Activated CD8-positive, alpha-beta T cell treated with anti-CD3 and anti-CD28 coated beads for 36 hours (primary cell): ENCODE data around the gene FUT8. TPM values are rescaled to one million over a fixed set of nuclear protein-coding genes. Genes with fewer than 3 reads are reported as not detected.

Experiments
- ATAC-seq: fragments of 200-7000 bp; cut with Tn5 transposase; one replicate; pipeline ENCODE4 v1.10.0; 2021; ENCODE audit warnings: mild to moderate bottlenecking, moderate library complexity
- CTCF ChIA-PET: fragments of 350-600 bp; sonication (Branson Sonifier 250); formaldehyde crosslinking; loops from one replicate; lab custom pipeline; 2021; ENCODE audit warnings: antibody characterized with exemption; lab: Charles Lee
- POLR2A ChIA-PET: fragments of 350-600 bp; sonication (Branson Sonifier 250); formaldehyde crosslinking; loops from one replicate; lab custom pipeline; 2021; ENCODE audit warnings: antibody characterized with exemption; lab: Charles Lee
- DNase-seq: peaks from one replicate; pipeline ENCODE4 v3.0.0-alpha.2; 2020
- H3K27ac Mint-ChIP-seq: one replicate; pipeline ENCODE4 v1.8.0; 2021; ENCODE audit warnings: mild to moderate bottlenecking, mixed read lengths
- H3K27me3 Mint-ChIP-seq: one replicate; pipeline ENCODE4 v1.8.0; 2021; ENCODE audit warnings: mixed read lengths
- H3K36me3 Mint-ChIP-seq: one replicate; pipeline ENCODE4 v1.8.0; 2021; ENCODE audit warnings: low read depth, mixed read lengths
- H3K4me1 Mint-ChIP-seq: one replicate; pipeline ENCODE4 v1.8.0; 2021; ENCODE audit warnings: low read depth, mixed read lengths
- H3K4me3 Mint-ChIP-seq: one replicate; pipeline ENCODE4 v1.8.0; 2021; ENCODE audit warnings: mild to moderate bottlenecking, moderate library complexity, mixed read lengths
- H3K9me3 Mint-ChIP-seq: one replicate; pipeline ENCODE4 v1.8.0; 2021; ENCODE audit warnings: mixed read lengths
- intact Hi-C: fragments of 100-400 bp; cut with micrococcal nuclease; formaldehyde crosslinking; loops from one replicate; pipeline ENCODE4 v1.10.0; 2022
- total RNA-seq, 2 experiments: library from RNA; stranded (reverse); gene quantifications; one replicate each; pipeline ENCODE4 v1.2.3, GENCODE V29; 2021
- TF ChIP-seq, protein P1 (sequence below): fragments of 200-600 bp; IDR thresholded peaks from one replicate; pipeline ENCODE4 v1.8.0; 2022; ENCODE audit warnings: antibody characterized with exemption, mild to moderate bottlenecking

The FUT8 gene
- total RNA-seq, 2 experiments from 2014 or later = 55.7 to 61.0 TPM

DNA sequence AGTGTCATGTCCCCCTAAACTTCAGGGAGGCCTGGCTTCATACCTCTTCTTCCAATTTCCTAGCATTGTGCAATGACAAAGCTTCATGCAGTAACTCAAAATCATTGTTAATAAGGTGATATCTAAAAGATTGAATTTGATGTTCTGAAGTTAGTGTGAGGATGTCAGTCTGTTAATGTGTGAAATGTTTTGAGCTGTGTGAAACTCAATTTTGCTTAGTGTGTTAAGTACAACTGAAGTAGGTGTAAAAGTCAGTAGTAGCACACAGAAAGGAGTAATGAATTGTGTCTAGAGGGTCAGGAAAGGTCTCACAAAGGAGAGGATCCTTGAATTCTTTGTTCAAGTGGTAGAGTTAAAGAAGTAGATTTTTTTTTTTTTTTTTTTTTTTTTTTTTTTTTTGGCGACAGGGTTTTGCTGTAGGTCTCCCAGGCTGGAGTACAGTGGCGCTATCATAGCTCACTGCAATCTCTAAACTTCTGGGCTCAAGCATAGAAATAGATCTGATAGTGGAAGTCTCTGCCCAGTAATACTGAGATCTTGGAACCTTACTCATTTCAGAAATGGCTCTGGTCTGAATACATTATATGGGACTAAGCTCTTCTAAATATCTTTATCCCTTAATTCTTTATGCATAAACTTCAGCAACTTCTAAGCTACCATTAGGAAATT lies 63.9 kb downstream of the FUT8 start:
- ATAC-seq (peak; percentile 69), DNase-seq (peak; percentile 26)
- intact Hi-C loops = no loop called here
- H3K27me3 Mint-ChIP-seq = no peaks in the 10 kb centered on the region
- CTCF ChIA-PET = interaction anchor here (0.8 to 2.6 kb wide), 9 partner anchors 10 to 347 kb away, joined by 3 to 9 read pairs (median 4); partner anchors contain the start of gene FUT8
- POLR2A ChIA-PET = interaction anchor here (1.1 kb wide), 2 partner anchors 12 to 46 kb away, joined by 3 to 4 read pairs; no protein-coding TSS in a partner anchor
- H3K36me3 Mint-ChIP-seq = peaks cover 30% of the 10 kb centered on the region
- peak overlapping the region; percentile 21 for H3K27ac Mint-ChIP-seq
- H3K4me3 Mint-ChIP-seq = no peak overlapping the region
- peaks cover 65% of the 10 kb centered on the region for H3K4me1 Mint-ChIP-seq
- no peaks in the 10 kb centered on the region for H3K9me3 Mint-ChIP-seq
- TF ChIP-seq, protein P1, sequence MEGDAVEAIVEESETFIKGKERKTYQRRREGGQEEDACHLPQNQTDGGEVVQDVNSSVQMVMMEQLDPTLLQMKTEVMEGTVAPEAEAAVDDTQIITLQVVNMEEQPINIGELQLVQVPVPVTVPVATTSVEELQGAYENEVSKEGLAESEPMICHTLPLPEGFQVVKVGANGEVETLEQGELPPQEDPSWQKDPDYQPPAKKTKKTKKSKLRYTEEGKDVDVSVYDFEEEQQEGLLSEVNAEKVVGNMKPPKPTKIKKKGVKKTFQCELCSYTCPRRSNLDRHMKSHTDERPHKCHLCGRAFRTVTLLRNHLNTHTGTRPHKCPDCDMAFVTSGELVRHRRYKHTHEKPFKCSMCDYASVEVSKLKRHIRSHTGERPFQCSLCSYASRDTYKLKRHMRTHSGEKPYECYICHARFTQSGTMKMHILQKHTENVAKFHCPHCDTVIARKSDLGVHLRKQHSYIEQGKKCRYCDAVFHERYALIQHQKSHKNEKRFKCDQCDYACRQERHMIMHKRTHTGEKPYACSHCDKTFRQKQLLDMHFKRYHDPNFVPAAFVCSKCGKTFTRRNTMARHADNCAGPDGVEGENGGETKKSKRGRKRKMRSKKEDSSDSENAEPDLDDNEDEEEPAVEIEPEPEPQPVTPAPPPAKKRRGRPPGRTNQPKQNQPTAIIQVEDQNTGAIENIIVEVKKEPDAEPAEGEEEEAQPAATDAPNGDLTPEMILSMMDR = no peak

GRCh38 chr14:65476942-65477318 lies 64.4 kb downstream of the FUT8 start:
- H3K9me3 Mint-ChIP-seq = no peaks in the 10 kb centered on the region
- intact Hi-C loops = no loop called here
- no peak overlapping the region for H3K27ac Mint-ChIP-seq
- ATAC-seq (no peak), DNase-seq (no peak)
- TF ChIP-seq, protein P1 = no peak
- ChIA-PET POLR2A (interaction anchor here (1.1 kb wide), 1 partner anchor 11 kb away, joined by 4 read pairs; no protein-coding TSS in a partner anchor), CTCF (interaction anchor here (0.8 to 2.6 kb wide), 7 partner anchors 9 to 347 kb away, joined by 3 to 9 read pairs (median 4); partner anchors contain the start of gene FUT8)
- peaks cover 30% of the 10 kb centered on the region for H3K36me3 Mint-ChIP-seq
- no peaks in the 10 kb centered on the region for H3K27me3 Mint-ChIP-seq
- H3K4me3 Mint-ChIP-seq = no peak overlapping the region
- peaks cover 65% of the 10 kb centered on the region for H3K4me1 Mint-ChIP-seq

DNA sequence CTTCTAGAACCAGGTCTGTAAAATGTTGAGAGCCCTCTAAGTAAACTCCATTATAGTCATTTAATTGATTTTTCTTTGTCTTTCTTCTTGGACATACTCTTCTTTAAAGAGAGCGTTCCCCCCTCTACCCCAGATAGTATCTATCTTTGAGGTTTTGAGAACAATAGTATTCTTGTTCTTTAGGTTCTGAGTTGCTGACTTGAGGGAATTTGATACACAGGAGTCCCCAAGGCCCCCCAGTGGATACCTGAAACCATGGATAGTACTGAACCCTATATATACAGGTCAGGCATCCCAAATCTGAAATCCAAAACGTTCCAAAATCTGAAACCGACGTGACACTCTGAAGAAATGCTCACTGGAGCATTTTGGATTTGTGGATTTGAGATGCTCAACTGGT lies 65.5 kb downstream of the FUT8 start:
- intact Hi-C loops = no loop called here
- Mint-ChIP-seq H3K4me1 (peaks cover 73% of the 10 kb centered on the region), H3K4me3 (no peak overlapping the region), H3K27ac (no peak overlapping the region), H3K9me3 (no peaks in the 10 kb centered on the region), H3K36me3 (peaks cover 33% of the 10 kb centered on the region), H3K27me3 (no peaks in the 10 kb centered on the region)
- no peak for DNase-seq
- ATAC-seq = no peak
- TF ChIP-seq, protein P1 = no peak
- CTCF ChIA-PET = interaction anchor here (1.1 to 2.6 kb wide), 3 partner anchors 32 to 63 kb away, joined by 3 to 9 read pairs (median 3); no protein-coding TSS in a partner anchor
- POLR2A ChIA-PET = interaction anchor here (1.1 kb wide), 1 partner anchor 64 kb away, joined by 4 read pairs; no protein-coding TSS in a partner anchor

- H3K4me1 Mint-ChIP-seq = peaks cover 77% of the 10 kb centered on the region
- H3K4me3 Mint-ChIP-seq = no peak overlapping the region
- peak; percentile 86 for ATAC-seq
- peak overlapping the region; percentile 51 for H3K27ac Mint-ChIP-seq
- no peaks in the 10 kb centered on the region for H3K27me3 Mint-ChIP-seq
- CTCF ChIA-PET = interaction anchor here (1.1 to 1.2 kb wide), 2 partner anchors 32 to 39 kb away, joined by 3 read pairs; no protein-coding TSS in a partner anchor
- DNase-seq = no peak
- TF ChIP-seq, protein P1 = no peak
- no peaks in the 10 kb centered on the region for H3K9me3 Mint-ChIP-seq
- POLR2A ChIA-PET = interaction anchor here (1.1 kb wide), 1 partner anchor 65 kb away, joined by 4 read pairs; no protein-coding TSS in a partner anchor
- intact Hi-C loops = no loop called here
- H3K36me3 Mint-ChIP-seq = peaks cover 37% of the 10 kb centered on the region
Measured at GRCh38 chr14:65478596-65478995, 66.1 kb downstream of the FUT8 start.

DNA sequence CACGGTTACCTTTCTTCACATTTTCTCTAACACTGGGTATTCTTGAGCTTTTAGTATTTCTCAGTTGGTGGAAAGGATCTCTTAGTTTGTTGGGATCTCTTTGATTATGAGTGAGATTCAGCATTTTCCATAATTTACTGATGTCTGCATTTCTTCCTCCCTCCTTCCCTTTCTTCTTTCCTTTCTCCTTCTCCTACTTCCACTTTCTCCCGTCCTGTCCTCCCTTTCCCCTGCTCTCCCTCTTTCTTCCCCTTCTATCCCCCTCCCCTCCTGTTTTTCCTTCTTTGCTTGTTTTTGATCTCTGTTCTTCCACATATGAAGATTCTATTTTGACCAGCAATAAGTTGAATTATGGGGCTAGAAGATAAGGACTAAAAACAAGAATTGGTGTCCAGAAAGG lies 66.9 kb downstream of the FUT8 start:
- ATAC-seq (no peak), DNase-seq (no peak)
- CTCF ChIA-PET = interaction anchor here (1.1 kb wide), 1 partner anchor 33 kb away, joined by 3 read pairs; no protein-coding TSS in a partner anchor
- H3K4me3 Mint-ChIP-seq = no peak overlapping the region
- H3K36me3 Mint-ChIP-seq = peaks cover 36% of the 10 kb centered on the region
- TF ChIP-seq, protein P1 = no peak
- H3K27ac Mint-ChIP-seq = no peak overlapping the region
- intact Hi-C loops = no loop called here
- H3K9me3 Mint-ChIP-seq = no peaks in the 10 kb centered on the region
- POLR2A ChIA-PET = no interaction called here
- peaks cover 80% of the 10 kb centered on the region for H3K4me1 Mint-ChIP-seq
- H3K27me3 Mint-ChIP-seq = no peaks in the 10 kb centered on the region
